Posterior vena cava (tissue), 2 donors: Measurements from ENCODE around the gene ATP8A2. TPM values are rescaled to one million over a fixed set of nuclear protein-coding genes. Genes with fewer than 3 reads are reported as not detected.
"Not testable (repeated sequence)": the region's sequence is repeated elsewhere in the genome, so short reads cannot be mapped to it uniquely, and the experiment has no call there.

ENCODE experiments used
- DNase-seq: peaks from one replicate; pipeline ENCODE4 v3.0.0-alpha.2; 2020; ENCODE audit warnings: low spot score
- intact Hi-C, 2 donors: fragments of 100-400 bp; cut with DNase I; formaldehyde crosslinking; loops; one replicate each; pipeline versions ENCODE4 v1.14.1 to v1.14.2; 2022 to 2023
- total RNA-seq, 2 donors: library from RNA; stranded (reverse); fragmentation: NEBNext Ultra II Directional; extraction: Animal tissue kit (Norgen Biotek cat#: 25700); gene quantifications; one replicate each; pipeline ENCODE4 v1.2.1, GENCODE V29; 2021
- donor health status: DM: yes; HTN: yes; CAD: no.
- donor health status: DM: yes; HTN: yes; CAD: no.

Gene ATP8A2
- total RNA-seq, 2 donors from 2014 or later = 0.24 to 0.60 TPM

DNA sequence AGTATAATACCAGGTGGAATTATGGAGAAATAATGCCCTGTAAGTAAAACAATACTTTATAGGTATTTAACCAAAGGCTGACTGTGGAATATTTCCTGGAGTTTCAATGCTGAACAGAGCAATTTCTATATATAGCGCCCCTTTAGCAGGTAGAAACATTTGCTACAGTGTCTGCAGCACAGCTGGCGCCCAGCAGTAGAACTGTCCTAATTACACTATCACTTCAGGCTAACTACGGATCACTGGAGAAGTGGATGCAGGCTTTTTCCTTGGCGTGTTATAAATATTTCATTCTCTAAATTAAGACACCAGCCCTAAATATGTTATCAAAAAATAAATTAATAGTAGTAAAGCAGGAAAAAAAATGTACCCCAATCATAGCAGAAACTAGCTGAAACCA lies 677.0 kb downstream of the ATP8A2 start:
- intact Hi-C loops = no loop called here
- no peak for DNase-seq

DNA sequence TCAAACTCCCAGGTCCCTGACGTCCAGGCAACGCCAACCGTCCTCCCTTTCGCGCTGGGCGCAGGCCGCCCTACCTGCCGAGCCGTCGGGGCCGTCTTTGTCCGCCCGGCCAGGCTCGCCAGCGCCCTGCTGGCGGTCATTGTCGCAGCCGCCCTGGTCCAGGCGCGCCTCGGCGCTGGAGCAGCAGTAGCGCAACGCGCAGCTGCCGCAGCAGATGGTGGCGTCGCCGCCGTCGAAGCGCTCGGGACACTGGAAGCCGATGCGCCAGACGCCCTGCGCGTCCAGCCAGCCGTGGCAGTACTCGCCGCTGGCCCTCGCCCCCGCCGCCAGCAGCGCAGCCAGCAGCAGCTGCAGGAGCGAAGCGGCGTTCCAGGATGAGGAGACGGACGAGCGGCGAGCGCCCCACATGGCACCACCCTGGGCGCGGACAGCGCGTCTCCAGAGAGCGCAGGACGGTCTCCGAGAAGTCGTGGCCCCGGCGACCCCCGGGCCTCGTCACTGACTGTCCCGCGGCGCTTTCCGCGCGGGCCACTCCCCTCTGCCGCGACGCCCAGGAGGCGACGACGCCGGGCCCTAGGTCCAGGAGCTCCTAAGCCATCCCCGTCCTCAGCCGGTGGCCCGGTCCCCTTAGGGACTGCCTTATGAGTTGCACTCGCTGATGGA lies 678.9 kb downstream of the ATP8A2 start:
- DNase-seq = no peak
- intact Hi-C loops = no loop called here

DNA sequence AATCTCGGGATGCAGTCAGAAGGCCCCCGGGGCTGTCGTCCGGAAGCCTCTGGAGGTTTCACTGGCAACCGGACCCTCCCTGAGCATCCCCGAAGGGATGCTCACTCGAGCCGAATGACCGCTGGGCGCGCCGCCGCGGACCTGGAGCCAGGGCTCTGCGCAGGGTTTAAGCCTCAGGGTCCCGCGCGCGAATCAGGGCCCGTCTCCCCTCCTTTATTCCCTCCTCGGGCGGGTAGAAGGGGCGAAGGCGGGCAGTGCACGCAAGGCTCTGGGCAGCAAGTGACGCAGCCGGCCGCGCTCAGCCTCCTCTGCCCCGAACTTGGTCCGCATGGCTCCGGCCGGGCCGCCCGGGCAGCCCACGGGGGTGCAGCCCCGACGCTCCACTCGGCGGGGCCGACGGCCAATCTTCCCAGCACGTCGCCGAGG lies 679.5 kb downstream of the ATP8A2 start:
- no peak for DNase-seq
- intact Hi-C loops = no loop called here

DNA sequence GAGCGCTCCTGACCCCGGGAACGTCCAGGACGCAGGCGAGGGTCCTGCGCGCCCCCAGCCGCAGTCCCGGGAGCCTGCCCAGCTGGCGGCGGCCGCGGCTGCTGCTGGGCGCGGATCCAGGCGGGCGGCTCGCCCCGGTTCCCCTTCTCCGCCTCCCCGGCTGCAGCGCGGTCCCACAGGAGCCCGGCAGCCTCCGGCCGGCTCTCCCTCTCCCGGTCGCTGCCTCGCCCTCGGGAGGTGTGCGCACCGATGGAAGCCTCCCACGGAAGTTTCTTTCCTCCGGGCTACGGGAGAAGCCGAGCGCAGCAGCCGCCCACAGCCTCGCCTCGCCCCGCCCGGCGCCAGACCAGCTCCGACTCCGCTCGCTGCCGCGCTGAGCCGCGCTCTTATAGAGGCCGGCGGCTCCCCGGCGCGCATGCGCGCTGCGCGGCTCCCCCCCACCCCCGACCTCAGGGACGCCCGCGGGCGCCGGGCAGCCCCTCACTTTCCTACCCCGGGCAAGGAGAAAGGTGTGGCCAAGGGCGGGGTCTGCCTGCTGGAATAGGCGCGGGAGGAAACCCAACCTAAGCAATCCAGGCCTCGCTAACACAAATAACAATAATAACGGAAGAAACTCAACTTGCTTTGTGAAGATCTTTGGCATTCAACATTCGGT lies 680.0 kb downstream of the ATP8A2 start, which contains the start of gene SHISA2:
TSS of gene SHISA2 (minus strand) at position 360 of the 655 bp plus-strand sequence. CDS start 1,041 bp downstream, outside the sequence.
- no peak for DNase-seq
- intact Hi-C loops = no loop called here

DNA sequence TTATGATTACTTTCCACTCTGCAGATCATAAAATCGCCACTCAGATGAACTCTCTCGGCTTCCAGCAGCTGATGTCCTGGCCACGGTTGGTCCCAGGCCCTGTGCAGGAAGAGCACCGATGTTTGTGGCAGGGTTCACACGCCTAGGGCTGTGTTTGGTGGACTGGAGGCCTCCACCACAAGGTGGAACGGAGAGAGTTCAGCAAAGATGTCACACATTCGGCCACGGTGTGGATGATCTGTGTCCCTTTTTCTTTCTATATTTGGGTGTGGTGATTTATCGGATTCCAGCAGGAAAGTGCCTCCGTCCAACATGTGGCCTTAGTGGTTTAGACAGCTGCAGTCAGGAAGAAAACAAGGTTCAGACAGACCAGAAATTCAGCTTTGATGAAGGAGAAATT lies 680.6 kb downstream of the ATP8A2 start:
- intact Hi-C loops = no loop called here
- DNase-seq = no peak

DNA sequence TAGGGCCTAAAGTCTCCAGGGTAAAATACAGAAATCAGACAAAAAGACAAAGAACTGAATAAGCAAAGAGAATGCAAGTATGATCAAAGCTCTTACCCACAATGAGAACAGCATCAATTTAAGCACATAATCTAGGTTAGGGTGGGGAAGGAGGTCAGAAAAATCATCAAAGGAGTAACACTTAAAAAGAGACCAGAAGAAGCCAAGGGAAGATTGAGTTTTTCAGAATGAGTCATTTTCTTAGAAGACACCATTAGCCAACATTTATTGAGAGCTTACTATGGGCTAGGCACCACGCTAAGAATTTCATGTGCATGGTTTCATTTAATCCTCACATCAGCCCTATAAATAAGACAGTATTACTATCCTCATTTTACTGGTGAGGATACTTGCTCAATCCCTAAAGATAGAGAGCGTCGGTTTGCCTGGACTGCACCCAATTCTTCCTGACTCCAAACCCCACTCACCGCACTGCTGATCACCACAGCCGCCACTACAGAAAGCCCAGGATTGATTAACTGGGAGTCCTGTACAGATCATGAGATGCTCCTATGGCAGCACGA lies 681.7 kb downstream of the ATP8A2 start:
- intact Hi-C loops = no loop called here
- DNase-seq = no peak

DNA sequence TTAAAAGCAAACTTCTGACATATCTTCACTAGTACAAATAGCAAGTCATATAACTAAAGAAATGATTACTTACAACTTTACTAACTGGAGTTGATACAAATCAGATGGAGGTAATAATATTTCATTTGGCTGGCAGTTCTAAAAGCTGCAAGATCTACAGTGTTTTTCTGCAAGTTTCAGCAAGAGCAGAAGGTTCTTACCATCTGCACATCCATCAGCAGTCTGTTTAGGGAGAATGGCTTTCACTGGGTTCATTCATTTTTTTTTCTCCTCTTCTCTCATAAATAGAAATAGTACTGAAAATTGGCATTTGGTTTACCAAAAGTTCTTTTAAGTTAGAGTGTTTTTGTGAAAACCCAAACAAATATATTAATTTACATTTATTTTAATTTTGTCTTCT lies 683.1 kb downstream of the ATP8A2 start:
- intact Hi-C loops = no loop called here
- no peak for DNase-seq

DNA sequence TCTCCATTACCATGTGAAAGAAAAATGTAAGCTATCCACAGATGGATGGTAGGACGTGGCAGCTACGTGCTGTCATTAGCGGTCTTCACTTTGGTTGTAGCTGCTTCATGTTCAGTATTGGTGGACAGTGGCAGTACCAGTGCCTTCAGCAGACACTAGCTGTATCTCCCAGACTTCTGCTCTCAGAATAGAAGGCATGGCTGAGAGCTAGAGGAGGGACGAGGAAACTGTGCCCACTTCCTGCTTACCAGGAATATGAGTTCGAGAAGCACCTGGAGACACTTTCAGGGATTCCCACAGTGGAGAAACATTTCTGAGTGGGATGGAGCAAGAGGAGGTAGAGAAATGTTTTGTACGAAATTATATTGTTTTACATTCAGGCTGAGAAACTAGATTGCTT lies 686.9 kb downstream of the ATP8A2 start:
- DNase-seq = no peak

DNA sequence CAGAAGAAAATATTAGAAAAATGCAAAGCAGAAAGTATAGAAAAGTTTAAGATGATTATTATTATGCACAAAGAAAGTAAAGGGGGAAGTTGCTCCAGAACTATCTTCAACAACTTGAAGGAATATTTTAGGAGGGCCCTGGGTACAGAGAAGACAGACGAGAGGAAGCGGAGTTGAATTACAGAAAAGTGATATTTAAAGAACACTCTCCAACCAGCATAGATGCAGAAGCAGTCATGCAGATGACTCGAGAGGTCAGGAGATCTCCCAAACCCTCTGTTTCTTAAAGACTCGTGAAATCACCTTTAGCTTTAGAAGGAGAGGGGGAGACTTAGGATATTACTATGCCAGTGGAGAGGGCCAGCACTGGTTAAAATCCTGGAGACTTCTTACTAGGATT lies 688.6 kb downstream of the ATP8A2 start:
- intact Hi-C loops = loop anchor here in 1 of 2 donors (5.0 to 10.0 kb wide), 2 partner anchors 76 to 488 kb away; no protein-coding TSS in a partner anchor
- no peak for DNase-seq

More for the DNA sequence above, 686.9 kb downstream of the ATP8A2 start:
- intact Hi-C loops = no loop called here

DNA sequence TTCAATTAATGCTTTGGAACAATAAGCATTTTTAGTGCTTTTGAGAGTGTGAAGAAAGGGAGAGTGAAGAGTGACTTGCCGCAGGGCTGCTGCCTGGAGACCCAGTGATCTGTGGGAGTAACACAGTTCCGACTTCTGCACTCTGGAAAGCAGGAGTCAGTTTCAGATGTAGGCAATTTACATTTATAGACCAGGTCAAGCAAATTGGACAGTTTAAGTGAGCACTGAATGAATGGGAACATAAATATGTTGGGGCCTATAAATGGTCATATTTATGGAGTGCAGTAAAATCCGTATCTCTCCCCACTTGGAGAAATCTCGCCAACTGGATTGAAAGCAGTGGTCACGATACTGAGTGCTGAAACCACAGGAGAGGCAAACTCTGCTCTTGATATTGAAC lies 689.5 kb downstream of the ATP8A2 start:
- intact Hi-C loops = loop anchor here in 1 of 2 donors (5.0 to 10.0 kb wide), 2 partner anchors 76 to 489 kb away; no protein-coding TSS in a partner anchor
- no peak for DNase-seq

DNA sequence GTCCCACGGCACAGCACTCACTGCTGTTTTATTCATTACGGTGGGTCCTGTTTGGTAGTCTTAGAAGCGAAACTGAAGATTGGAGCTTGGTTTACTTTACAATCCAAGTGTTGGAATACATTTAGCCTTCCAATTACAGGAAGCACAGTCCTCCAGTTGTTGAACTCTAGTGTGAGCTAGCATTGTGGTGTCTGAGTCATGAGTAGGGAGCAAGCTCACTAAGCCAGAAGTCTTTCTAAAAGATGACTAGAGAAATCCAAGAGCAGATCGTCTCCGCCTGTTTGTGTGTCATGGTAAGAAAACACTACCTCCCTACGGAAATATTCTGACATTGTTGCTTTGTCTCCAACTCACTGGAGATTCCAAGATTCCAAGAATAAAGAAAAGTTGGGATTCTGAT lies 690.2 kb downstream of the ATP8A2 start:
- no peak for DNase-seq
- intact Hi-C loops = loop anchor here in 1 of 2 donors (5.0 to 10.0 kb wide), 2 partner anchors 77 to 490 kb away; no protein-coding TSS in a partner anchor

DNA sequence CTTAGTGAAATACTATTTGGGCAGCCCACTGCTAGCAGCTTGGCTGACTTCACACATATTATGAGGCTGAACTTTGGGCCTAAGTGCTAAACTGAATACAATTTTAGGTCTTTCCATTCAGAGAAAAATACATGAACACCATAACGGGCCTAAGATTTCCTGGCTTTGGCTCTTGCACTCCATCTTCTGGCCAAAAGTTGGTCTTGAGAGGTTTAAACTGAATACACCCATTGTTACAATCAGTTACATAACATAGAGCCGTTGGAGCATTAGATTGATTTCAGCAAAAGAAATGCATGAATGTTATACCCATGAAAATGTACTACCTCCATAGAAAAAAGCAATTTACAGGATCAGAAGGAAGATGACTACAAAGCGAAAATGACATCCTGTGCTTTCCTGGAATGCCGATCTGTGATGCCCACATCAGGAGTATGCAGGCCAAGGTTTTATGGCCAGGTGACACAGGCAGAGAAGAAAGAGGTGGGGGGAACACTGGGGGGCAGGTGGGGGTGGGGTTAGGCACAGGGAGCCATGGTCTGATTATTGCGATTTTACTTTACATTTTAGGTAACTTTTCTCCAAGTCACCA lies 691.2 kb downstream of the ATP8A2 start:
- intact Hi-C loops = loop anchor here in 1 of 2 donors (5.0 to 10.0 kb wide), 2 partner anchors 78 to 491 kb away; no protein-coding TSS in a partner anchor
- DNase-seq = no peak

DNA sequence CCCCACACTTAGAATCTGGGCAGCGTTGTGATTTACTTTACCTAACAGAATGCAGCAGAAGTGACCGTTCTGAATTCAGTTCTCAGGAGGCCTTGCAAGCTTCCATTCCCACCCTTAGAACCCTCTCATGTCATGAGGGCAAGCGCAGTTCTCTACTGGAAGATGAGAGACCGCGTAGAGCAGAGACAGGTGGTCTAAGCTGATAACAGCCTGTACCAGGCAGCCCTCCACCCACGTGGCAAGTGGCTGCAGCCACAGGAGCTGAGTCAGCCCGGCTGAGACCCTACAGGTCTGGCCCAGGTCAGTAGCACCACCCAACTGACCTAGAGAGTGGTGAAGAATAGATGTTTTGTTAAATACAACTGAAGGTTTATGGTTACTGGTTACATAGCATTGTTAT lies 694.7 kb downstream of the ATP8A2 start:
- intact Hi-C loops = loop anchor here in 1 of 2 donors (10.0 kb wide), 1 partner anchor 82 kb away; no protein-coding TSS in a partner anchor
- not testable (repeated sequence) for DNase-seq

DNA sequence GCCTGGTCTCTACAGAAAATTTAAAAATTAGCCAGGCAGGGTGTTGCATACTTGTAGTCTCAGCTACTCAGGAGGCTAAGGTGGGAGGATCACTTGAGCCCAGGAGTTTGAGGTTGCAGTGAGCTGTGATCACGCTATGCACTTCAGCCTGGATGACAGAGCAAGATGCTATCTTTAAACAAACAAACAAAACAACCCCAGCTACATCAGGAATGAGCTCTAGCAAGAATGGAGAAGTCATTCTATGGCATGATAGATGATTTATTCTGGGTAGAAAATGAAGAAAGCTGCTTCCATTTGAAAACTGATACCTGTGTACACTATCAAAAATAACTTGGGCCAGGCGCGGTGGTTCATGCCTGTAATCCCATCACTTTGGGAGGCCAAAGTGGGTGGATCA lies 695.8 kb downstream of the ATP8A2 start:
- intact Hi-C loops = loop anchor here in 1 of 2 donors (10.0 kb wide), 1 partner anchor 83 kb away; no protein-coding TSS in a partner anchor

DNA sequence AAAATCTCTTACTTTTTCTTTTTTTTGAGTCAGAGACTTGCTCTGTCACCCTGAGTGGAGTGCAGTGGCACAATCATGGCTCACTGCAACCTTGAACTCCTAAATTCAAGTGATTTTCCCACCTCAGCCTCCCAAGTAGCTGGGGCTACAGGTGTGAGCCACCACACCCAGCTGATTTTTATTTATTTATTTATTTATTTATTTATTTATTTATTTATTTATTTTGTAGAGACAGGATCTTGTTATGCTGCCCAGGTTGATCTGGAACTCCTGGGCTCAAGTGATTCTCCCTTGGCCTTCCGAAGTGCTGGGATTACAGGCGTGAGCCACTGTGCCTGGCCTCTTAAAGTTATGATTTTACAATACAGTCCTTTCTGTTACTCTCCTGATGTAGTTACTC lies 696.6 kb downstream of the ATP8A2 start:
- intact Hi-C loops = loop anchor here in 1 of 2 donors (10.0 kb wide), 1 partner anchor 84 kb away; no protein-coding TSS in a partner anchor
- not testable (repeated sequence) for DNase-seq

More for the DNA sequence above, 695.8 kb downstream of the ATP8A2 start:
- DNase-seq = no peak

DNA sequence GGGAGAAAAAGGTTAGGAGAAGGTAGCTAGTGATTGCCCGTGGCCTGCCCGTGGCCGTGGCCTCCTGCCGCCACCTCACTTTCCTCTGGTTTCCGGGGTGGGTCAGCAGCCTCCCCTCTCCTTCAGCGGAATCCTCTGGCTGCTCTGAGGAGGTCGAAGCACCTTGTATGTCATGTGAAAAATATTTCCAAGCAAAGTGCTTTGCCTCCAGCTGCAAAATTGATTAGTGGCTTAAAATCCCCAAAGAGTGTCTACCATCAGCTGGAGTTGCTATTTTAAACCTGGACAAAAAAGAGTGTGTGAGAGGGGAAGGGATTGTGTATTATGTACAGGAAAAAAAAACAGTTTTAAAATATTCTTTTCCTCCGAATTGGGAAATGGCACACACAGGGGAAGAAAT lies 697.9 kb downstream of the ATP8A2 start:
- DNase-seq = not testable (repeated sequence)
- intact Hi-C loops = loop anchor here in 1 of 2 donors (10.0 kb wide), 1 partner anchor 85 kb away; no protein-coding TSS in a partner anchor

DNA sequence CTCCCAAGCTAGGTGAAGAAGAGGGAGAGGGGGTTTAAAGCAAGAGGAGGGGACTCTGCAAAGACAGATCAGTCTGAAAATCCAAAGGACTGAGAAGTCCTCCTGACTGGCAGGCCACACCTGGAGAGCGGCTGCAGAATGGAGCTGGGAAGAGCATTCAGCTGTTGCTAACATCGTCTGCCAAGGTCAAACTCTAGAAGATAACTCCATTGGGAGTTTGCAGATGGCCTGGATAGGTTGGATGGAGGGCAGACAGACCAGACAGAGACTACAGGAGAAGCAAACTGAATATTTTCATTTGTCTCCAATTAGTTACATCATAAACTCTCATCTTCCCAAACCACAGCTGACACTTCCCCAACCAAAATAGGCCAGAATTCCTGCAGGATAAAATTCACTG lies 699.9 kb downstream of the ATP8A2 start:
- intact Hi-C loops = no loop called here
- DNase-seq = no peak

DNA sequence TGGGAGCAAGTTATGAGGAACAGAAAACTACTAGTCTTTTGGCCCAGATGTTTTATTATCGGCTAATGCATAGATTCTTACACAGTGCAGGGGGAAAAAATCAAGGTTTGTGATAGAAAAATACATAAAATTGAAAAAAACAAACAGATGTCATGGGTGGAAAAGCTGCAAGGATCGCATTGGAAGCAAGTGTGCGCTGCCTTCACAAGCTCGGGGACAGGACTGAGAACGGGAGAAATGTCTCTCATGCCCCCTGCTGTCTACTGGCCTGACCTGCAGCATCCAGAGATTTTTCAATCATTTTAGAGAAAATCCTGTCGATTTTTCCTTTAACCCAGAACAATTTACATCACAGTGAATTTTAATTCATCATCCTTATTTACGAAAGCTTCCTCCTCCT lies 700.6 kb downstream of the ATP8A2 start:
- intact Hi-C loops, DNase-seq: not testable (repeated sequence)

DNA sequence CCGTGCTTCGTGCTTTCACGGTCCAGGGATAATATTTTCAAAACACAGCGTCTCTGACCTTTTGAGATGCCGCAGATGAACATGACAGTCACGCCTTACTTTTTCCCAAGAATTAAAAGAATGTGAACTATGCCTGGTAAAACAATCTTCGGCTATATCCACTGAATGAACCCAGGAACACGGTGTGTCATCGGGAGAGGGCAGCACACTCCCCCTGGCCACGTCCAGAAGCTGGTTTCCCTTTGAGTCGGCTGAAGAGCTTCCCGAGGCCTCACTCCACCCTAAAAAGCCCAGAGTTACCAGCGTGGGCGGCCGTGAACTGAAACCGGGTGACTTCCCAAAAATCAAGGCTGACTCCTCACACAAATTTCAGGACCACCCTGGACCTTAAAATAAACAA lies 702.9 kb downstream of the ATP8A2 start:
- no peak for DNase-seq
- intact Hi-C loops = no loop called here
